K562 (cell line): ENCODE measurements around the gene COG7. TPM values are rescaled to one million over a fixed set of nuclear protein-coding genes. Genes with fewer than 3 reads are reported as not detected.

Source experiments
- ATAC-seq: fragments of 200-7000 bp; cut with Tn5 transposase; 3 replicates; pipeline ENCODE4 v1.9.1; 2020; ENCODE audit warnings: moderate library complexity
- BruUV-seq: library from RNA; stranded (reverse); fragments of 400-500 nt; replicated peaks from 2 replicates; lab custom pipeline; 2021; lab: Mats Ljungman, UMichigan
- CTCF ChIA-PET: fragments of 300-600 bp; formaldehyde crosslinking; extraction: SDS; loops from one replicate; lab custom pipeline; 2021; ENCODE audit warnings: low intra/inter-chr PET ratio; lab: Yijun Ruan, JAX
- POLR2A ChIA-PET: fragments of 300-600, 350-650 bp; sonication (Branson Sonifier 250); formaldehyde crosslinking; extraction: SDS; loops from one replicate; lab custom pipeline; 2021; ENCODE audit warnings: antibody characterized with exemption, inconsistent platforms; lab: Yijun Ruan, JAX
- DNase-seq, 4 experiments: peaks; one replicate each; pipeline versions ENCODE4 v3.0.0 to v3.0.0-alpha.2; 2011 to 2018; ENCODE audit warnings: low spot score in 3 of 4, mixed read lengths in 3 of 4; ENCODE audit errors: extremely low read depth in 1 of 4
- FAIRE-seq: peaks from 2 replicates; lab custom pipeline; 2011; peaks lifted over from hg19 to GRCh38; lab: Jason Lieb, UNC
- H2AFZ ChIP-seq: 2 replicates; pipeline ENCODE4 v1.6.0; 2011; ENCODE audit warnings: low read depth, low read length, control low read depth, inconsistent platforms
- H3K27ac ChIP-seq: fragments of 200-600 bp; 3 replicates; pipeline ENCODE4 v1.8.0; 2011; ENCODE audit warnings: low read depth, mild to moderate bottlenecking, control low read depth, inconsistent platforms, low read length, moderate library complexity, mixed read lengths; ENCODE audit errors: extremely low read depth
- H3K27me3 ChIP-seq, 2 experiments: fragments of 300-600 bp in 1 of 2; 2 replicates in 1 of 2; 3 replicates in 1 of 2; pipeline versions ENCODE4 v1.6.0 to v1.8.0; 2011; ENCODE audit warnings: inconsistent platforms in 2 of 2, low read length in 2 of 2, mild to moderate bottlenecking in 1 of 2, mixed read lengths in 1 of 2, moderate library complexity in 1 of 2; ENCODE audit not compliant: control insufficient read depth in 2 of 2, insufficient read depth in 2 of 2
- H3K36me3 ChIP-seq: fragments of 300-600 bp; 3 replicates; pipeline ENCODE4 v1.8.0; 2011; ENCODE audit warnings: mild to moderate bottlenecking, low read length, inconsistent platforms; ENCODE audit not compliant: control insufficient read depth, insufficient read depth
- H3K4me1 ChIP-seq, 2 experiments: fragments of 200-600 bp in 1 of 2; replicated peaks in 1 of 2; 2 replicates in 1 of 2; 3 replicates in 1 of 2; pipeline versions ENCODE4 v1.5.1 to v1.8.0; 2011; ENCODE audit warnings: inconsistent platforms in 2 of 2, low read length in 2 of 2, mild to moderate bottlenecking in 1 of 2, mixed read lengths in 1 of 2, moderate library complexity in 1 of 2; ENCODE audit not compliant: control insufficient read depth in 2 of 2, insufficient read depth in 2 of 2
- H3K4me2 ChIP-seq: 2 replicates; pipeline ENCODE4 v1.6.1; 2011; ENCODE audit warnings: low read length, control low read depth, inconsistent platforms, mixed read lengths; ENCODE audit not compliant: insufficient read depth
- H3K4me3 ChIP-seq: fragments of 200-600 bp; sonication (generic), shearing (Covaris generic); 2 replicates; pipeline ENCODE4 v1.5.1; 2016; ENCODE audit warnings: control low read depth, inconsistent platforms
- H3K79me2 ChIP-seq: fragments of 200-600 bp; 3 replicates; pipeline ENCODE4 v1.8.0; 2011; ENCODE audit warnings: low read length, inconsistent platforms; ENCODE audit not compliant: control insufficient read depth, insufficient read depth
- H3K9ac ChIP-seq, 2 experiments: 2 replicates each; pipeline versions ENCODE4 v1.6.0 to v1.6.1; 2011; ENCODE audit warnings: low read depth in 2 of 2, low read length in 2 of 2, control low read depth in 1 of 2, inconsistent platforms in 1 of 2, mild to moderate bottlenecking in 1 of 2, mixed read lengths in 1 of 2; ENCODE audit not compliant: insufficient read depth in 1 of 2
- H3K9me1 ChIP-seq: one replicate; pipeline ENCODE4 v1.6.0; 2011; ENCODE audit warnings: inconsistent platforms, mild to moderate bottlenecking, low read length, moderate library complexity; ENCODE audit not compliant: control insufficient read depth, insufficient read depth
- H3K9me3 ChIP-seq: replicated peaks from 2 replicates; pipeline ENCODE4 v1.5.1; 2011; ENCODE audit warnings: low read depth, low read length, inconsistent platforms; ENCODE audit not compliant: control insufficient read depth, insufficient read depth
- H4K20me1 ChIP-seq: replicated peaks from 2 replicates; pipeline ENCODE4 v1.6.1; 2011; ENCODE audit warnings: low read length, inconsistent platforms, mixed read lengths; ENCODE audit not compliant: control insufficient read depth, insufficient read depth
- C11orf30 ChIP-seq: fragments of 450-650 bp; IDR thresholded peaks from 2 replicates; pipeline ENCODE4 v1.6.1; 2016; ENCODE audit warnings: low read depth, mild to moderate bottlenecking
- HES1 ChIP-seq: fragments of 450-650 bp; IDR thresholded peaks from 2 replicates; pipeline ENCODE4 v1.6.1; 2016; ENCODE audit warnings: low read depth, mild to moderate bottlenecking, moderate library complexity
- OTX1 ChIP-seq: fragments of 450-650 bp; formaldehyde crosslinking; IDR thresholded peaks from 2 replicates; pipeline ENCODE4 v1.4.0; 2022; ENCODE audit warnings: mild to moderate bottlenecking
- TOE1 ChIP-seq, 2 experiments: fragments of 450-650 bp in 1 of 2; sonication (generic) in 1 of 2; formaldehyde crosslinking in 1 of 2; IDR thresholded peaks; 2 replicates each; pipeline versions ENCODE4 v1.7.1 to v1.8.0; 2016 to 2022; ENCODE audit warnings: borderline replicate concordance in 2 of 2, mild to moderate bottlenecking in 2 of 2, antibody characterized with exemption in 1 of 2, inconsistent platforms in 1 of 2, low read depth in 1 of 2, missing genetic modification reagents in 1 of 2, moderate library complexity in 1 of 2
- ZKSCAN8 ChIP-seq: fragments of 200-800 bp; sonication (Bioruptor generic); IDR thresholded peaks from 2 replicates; pipeline ENCODE4 v1.6.1; 2016; ENCODE audit warnings: missing genetic modification characterization, missing compliant biosample characterization
- ZNF232 ChIP-seq: sonication (generic); formaldehyde crosslinking; IDR thresholded peaks from 2 replicates; pipeline ENCODE4 v1.8.0; 2022; ENCODE audit warnings: mild to moderate bottlenecking, missing genetic modification reagents
- ZNF561 ChIP-seq: fragments of 450-650 bp; formaldehyde crosslinking; conservative IDR thresholded peaks from 2 replicates; pipeline ENCODE4 v1.4.0; 2020; ENCODE audit warnings: mild to moderate bottlenecking, moderate library complexity
- WGBS: fragments of 100-300 bp; shearing (Covaris generic); methylation state at CpG from one replicate; pipeline ENCODE4 v1.1.6; 2016; ENCODE audit warnings: low coverage, mixed read lengths; ENCODE audit not compliant: insufficient coverage; ENCODE audit errors: missing lambda C conversion rate; 5-methylcytosine and 5-hydroxymethylcytosine counted together
- in situ Hi-C: fragments of 300-500 bp; cut with MboI; formaldehyde crosslinking; loops from 4 replicates; pipeline ENCODE4 v1.15.0; 2018; ENCODE audit warnings: inconsistent platforms, mixed read lengths
- intact Hi-C: fragments of 100-400 bp; cut with micrococcal nuclease; formaldehyde crosslinking; loops from 2 replicates; pipeline ENCODE4 v1.14.2; 2022
- polyA plus RNA-seq, 8 experiments: library from polyadenylated mRNA; depleted of rRNA in 4 of 8; stranded (reverse) in 5 of 8; unstranded in 3 of 8; fragments of >200 nt; fragmentation: Nextera tagmentation in 2 of 8; fragmentation: Illumina TruSeq in 1 of 8; extraction: Ambion mirVana in 2 of 8; extraction: Trizol in 1 of 8; gene quantifications; 2 replicates each; pipeline versions ENCODE4 v1.2.1 to v1.2.3, GENCODE V29; 2011 to 2014; ENCODE audit warnings: inconsistent platforms in 1 of 8, missing spikeins in 1 of 8
- total RNA-seq, 7 experiments: library from RNA; depleted of rRNA in 6 of 7; stranded (reverse); fragments of >200 nt in 6 of 7; fragmentation: Illumina TruSeq in 2 of 7; extraction: Trizol in 2 of 7; gene quantifications; 2 replicates each; pipeline versions ENCODE4 v1.2.1 to v1.2.3, GENCODE V29; 2011 to 2021; ENCODE audit warnings: low replicate concordance in 1 of 7
- TF ChIP-seq, protein P1 (sequence below): fragments of 250-450 bp; sonication (Bioruptor Pico); IDR thresholded peaks from 2 replicates; pipeline ENCODE4 v1.4.0; 2020; ENCODE audit warnings: mild to moderate bottlenecking, moderate library complexity, borderline replicate concordance
- TF ChIP-seq, protein P2 (sequence below), 2 experiments: fragments of 450-650 bp; IDR thresholded peaks; 2 replicates each; pipeline ENCODE4 v1.6.1; 2016; ENCODE audit warnings: mild to moderate bottlenecking in 2 of 2, borderline replicate concordance in 1 of 2, low read depth in 1 of 2, moderate library complexity in 1 of 2

The COG7 gene
- total and polyA plus RNA-seq, 9 of the 15 experiments (the other 6 are each of a cell fraction or from before 2014, with no cell fraction given), result 3.8 to 17.6 (median 13.4) TPM

GRCh38 chr16:23501291-23501690 lies 48.3 kb upstream of the COG7 start:
- FAIRE-seq (no peak), ATAC-seq (no peak), DNase-seq (no peak)
- Histone ChIP-seq H3K9me3 (no peaks in the 10 kb centered on the region), H3K4me3 (no peak overlapping the region), H2AFZ (no peak overlapping the region), H3K4me2 (no peak overlapping the region), H3K4me1 (peaks cover 34 to 47% of the 10 kb centered on the region in 2 experiments; a peak in 4 of 5 replicates), H3K36me3 (peaks cover 48% of the 10 kb centered on the region), H4K20me1 (peaks cover 63% of the 10 kb centered on the region), H3K9ac (no peak overlapping the region), H3K27ac (no peak overlapping the region), H3K27me3 (no peaks in the 10 kb centered on the region), H3K9me1 (peaks cover 14% of the 10 kb centered on the region), H3K79me2 (peaks cover 98% of the 10 kb centered on the region)
- WGBS, result 84% methylated on average over 5 of the region's 5 CpGs
- POLR2A ChIA-PET, result interaction anchor here (0.6 to 2.1 kb wide), 3 partner anchors 8 to 16 kb away, joined by 3 to 11 read pairs (median 8); partner anchors contain the start of gene GGA2
- intact Hi-C loops (no loop called here), in situ Hi-C loops (no loop called here)
- CTCF ChIA-PET, result no interaction called here
- no TSS peak for BruUV-seq
- TF ChIP-seq, protein P1, sequence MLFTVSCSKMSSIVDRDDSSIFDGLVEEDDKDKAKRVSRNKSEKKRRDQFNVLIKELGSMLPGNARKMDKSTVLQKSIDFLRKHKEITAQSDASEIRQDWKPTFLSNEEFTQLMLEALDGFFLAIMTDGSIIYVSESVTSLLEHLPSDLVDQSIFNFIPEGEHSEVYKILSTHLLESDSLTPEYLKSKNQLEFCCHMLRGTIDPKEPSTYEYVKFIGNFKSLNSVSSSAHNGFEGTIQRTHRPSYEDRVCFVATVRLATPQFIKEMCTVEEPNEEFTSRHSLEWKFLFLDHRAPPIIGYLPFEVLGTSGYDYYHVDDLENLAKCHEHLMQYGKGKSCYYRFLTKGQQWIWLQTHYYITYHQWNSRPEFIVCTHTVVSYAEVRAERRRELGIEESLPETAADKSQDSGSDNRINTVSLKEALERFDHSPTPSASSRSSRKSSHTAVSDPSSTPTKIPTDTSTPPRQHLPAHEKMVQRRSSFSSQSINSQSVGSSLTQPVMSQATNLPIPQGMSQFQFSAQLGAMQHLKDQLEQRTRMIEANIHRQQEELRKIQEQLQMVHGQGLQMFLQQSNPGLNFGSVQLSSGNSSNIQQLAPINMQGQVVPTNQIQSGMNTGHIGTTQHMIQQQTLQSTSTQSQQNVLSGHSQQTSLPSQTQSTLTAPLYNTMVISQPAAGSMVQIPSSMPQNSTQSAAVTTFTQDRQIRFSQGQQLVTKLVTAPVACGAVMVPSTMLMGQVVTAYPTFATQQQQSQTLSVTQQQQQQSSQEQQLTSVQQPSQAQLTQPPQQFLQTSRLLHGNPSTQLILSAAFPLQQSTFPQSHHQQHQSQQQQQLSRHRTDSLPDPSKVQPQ (CRISPR knock-in tag), result no peak
- no peak for TF ChIP-seq ZKSCAN8 (CRISPR knock-in tag)
- no peak for TF ChIP-seq ZNF561 (CRISPR knock-in tag)
- TF ChIP-seq OTX1 (CRISPR knock-in tag), result no peak
- no peak for TF ChIP-seq TOE1 (IDR thresholded peaks at IDR 0.05; ENCODE audit: borderline replicate concordance)
- TF ChIP-seq TOE1 (CRISPR knock-in tag; IDR thresholded peaks at IDR 0.05; ENCODE audit: borderline replicate concordance, low read depth), result no peak
- TF ChIP-seq, protein P2, sequence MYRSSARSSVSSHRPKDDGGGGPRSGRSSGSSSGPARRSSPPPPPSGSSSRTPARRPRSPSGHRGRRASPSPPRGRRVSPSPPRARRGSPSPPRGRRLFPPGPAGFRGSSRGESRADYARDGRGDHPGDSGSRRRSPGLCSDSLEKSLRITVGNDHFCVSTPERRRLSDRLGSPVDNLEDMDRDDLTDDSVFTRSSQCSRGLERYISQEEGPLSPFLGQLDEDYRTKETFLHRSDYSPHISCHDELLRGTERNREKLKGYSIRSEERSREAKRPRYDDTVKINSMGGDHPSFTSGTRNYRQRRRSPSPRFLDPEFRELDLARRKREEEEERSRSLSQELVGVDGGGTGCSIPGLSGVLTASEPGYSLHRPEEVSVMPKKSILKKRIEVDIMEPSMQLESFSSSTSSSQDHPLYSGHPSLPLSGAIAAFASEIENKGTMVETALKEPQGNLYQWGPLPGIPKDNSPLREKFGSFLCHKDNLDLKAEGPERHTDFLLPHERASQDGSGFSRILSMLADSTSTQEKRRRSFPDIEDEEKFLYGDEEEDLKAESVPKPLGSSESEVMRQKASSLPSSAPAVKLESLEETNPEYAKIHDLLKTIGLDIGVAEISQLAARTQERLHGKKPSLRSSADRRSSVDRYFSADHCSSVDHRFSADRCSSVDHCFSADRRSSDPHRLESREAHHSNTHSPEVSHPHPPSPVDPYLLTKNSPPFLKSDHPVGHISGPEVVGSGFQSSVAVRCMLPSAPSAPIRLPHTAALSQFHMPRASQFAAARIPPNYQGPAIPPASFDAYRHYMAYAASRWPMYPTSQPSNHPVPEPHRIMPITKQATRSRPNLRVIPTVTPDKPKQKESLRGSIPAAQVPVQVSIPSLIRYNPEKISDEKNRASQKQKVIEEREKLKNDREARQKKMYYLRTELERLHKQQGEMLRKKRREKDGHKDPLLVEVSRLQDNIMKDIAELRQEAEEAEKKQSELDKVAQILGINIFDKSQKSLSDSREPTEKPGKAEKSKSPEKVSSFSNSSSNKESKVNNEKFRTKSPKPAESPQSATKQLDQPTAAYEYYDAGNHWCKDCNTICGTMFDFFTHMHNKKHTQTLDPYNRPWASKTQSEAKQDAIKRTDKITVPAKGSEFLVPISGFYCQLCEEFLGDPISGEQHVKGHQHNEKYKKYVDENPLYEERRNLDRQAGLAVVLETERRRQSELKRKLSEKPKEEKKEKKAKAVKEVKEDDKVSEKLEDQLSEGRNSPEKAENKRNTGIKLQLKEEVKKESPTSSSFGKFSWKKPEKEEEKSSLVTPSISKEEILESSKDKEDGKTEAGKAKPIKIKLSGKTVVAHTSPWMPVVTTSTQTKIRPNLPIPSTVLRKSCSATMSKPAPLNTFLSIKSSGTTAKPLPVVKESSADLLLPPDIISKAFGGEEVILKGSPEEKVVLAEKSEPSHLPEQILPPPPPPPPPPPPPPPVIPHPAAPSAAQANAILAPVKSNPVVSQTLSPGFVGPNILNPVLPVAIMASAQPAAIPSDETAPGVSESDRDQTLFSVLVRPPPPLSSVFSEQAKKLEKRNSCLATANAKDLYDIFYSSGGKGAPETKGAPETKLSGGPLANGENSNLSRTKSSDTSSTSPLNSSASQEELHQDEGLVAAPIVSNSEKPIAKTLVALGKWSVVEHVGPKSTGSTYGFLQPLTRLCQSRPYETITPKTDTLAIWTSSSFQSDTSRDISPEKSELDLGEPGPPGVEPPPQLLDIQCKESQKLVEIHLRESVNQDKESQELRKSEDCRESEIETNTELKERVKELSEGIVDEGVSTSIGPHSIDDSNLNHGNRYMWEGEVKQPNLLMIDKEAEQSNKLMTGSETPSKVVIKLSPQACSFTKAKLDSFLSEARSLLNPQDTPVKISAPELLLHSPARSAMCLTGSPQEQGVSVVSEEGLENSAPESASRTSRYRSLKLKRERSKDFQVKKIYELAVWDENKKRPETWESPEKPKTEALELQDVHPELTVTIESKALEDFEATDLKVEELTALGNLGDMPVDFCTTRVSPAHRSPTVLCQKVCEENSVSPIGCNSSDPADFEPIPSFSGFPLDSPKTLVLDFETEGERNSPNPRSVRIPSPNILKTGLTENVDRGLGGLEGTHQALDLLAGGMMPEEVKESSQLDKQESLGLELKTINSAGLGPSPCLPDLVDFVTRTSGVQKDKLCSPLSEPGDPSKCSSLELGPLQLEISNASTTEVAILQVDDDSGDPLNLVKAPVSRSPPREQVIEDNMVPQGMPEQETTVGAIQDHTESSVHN (IDR thresholded peaks at IDR 0.05; ENCODE audit: borderline replicate concordance in 1 of 2, low read depth in 1 of 2), result no peak
- no peak for TF ChIP-seq HES1
- TF ChIP-seq ZNF232 (CRISPR knock-in tag), result no peak
- no peak for TF ChIP-seq C11orf30
